Measurements from ENCODE around the gene CDC42EP4.
"Not testable (repeated sequence)": the region's sequence is repeated elsewhere in the genome, so short reads cannot be mapped to it uniquely, and the experiment has no call there.

The CDC42EP4 gene

GRCh38 chr17:73284354-73284753 is 27.4 kb downstream of the CDC42EP4 start:
- DNase-seq (ENCODE audit: insufficient read length, low spot score) = no peak
- no peak for FAIRE-seq

DNA sequence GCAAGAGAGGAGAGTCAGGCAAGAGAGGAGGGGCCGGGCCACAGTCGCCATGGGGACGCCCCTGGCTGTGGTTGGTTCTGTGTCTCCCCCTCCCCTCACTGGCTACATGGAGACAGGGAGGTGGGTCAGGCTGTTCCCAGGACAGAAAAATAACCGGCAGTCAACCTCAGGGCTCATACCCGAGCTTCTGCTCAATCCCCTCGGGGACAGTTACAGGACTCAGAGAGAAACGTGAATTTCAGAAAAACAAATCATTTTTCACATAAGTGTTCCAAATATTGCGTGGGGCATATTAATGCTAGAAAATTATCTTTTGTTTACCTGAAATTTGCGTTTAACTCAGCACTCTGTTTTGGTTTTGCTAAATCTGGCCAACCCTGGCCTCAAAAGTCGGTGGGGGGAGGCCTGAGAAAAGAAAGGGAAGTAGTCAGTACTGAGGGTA is 27.9 kb downstream of the CDC42EP4 start:
- FAIRE-seq = no peak
- DNase-seq (ENCODE audit: insufficient read length, low spot score) = no peak

- DNase-seq (ENCODE audit: insufficient read length, low spot score) = no peak
- FAIRE-seq = no peak
These were observed 28.6 kb downstream of the CDC42EP4 start for GRCh38 chr17:73283250-73283649.

- DNase-seq (ENCODE audit: insufficient read length, low spot score) (no peak), FAIRE-seq (no peak)
These were observed 29.2 kb downstream of the CDC42EP4 start for GRCh38 chr17:73282629-73283028.

DNA sequence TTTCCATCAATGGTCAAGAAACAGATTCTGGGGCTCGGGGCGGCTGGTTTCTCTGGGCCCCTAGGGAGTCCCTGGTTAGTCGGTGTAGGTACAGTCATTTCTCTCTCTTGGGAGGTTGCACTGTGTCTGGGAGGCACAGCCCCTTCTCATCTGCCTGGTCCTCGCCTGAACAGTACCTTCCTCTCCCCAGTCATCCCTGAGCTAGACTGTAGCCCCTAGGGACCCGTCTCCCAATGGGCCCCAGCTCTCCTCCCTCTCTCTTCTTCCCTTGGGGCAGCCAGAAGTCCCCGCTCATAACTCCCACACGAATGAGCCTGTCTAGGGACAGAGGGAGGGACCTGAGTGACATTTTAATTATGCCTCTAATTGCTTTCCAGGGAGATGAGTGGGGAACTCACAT is 29.9 kb downstream of the CDC42EP4 start:
- DNase-seq (ENCODE audit: insufficient read length, low spot score) (no peak), FAIRE-seq (no peak)

DNA sequence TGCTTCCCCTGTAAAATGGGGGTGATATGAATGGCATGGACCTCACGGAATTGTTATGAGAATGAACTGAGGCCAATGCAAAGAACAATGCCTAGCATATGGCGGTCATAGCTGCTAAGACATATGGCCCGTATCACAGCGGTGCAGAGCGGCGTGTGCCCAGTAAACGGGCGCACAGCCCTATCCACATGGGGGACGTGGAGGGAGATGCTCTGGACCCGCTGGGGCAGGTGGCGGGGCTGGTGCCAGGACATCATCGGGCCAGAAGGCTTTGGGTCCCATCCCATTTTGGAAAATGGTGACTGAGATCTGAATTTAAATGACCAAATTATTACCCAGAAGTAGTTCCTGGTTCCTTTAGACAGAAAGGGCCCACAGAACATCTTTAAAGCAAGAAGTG is 31.6 kb downstream of the CDC42EP4 start:
- FAIRE-seq (no peak), DNase-seq (ENCODE audit: insufficient read length, low spot score) (no peak)

GRCh38 chr17:73279704-73280103 is 32.1 kb downstream of the CDC42EP4 start:
- no peak for FAIRE-seq

GRCh38 chr17:73278465-73279453 is 33.0 kb downstream of the CDC42EP4 start:
- DNase-seq (ENCODE audit: insufficient read length, low spot score) (no peak), FAIRE-seq (peak; percentile 36)

More at GRCh38 chr17:73279704-73280103, 32.1 kb downstream of the CDC42EP4 start:
- DNase-seq (ENCODE audit: insufficient read length, low spot score) = no peak

GRCh38 chr17:73278049-73278464 is 33.7 kb downstream of the CDC42EP4 start:
- FAIRE-seq (no peak), DNase-seq (ENCODE audit: insufficient read length, low spot score) (no peak)

DNA sequence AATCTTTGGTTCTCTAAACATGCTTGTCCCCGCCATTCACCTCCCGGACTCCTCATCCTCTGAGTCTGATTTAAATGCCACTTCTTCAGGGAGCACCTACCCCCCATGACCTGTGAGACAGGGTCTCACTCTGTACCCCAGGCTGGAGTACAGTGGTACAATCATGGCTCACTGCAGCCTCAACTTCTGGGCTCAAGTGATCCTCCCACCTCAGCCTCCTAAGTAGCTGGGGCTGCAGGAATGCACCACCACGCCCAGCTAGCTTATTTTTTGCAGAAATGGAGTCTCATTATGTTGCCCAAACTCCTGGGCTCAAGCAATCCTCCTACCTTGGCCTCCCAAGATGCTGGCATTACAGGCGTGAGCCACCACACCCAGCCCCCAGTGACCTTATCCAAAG is 37.3 kb downstream of the CDC42EP4 start:
- no peak for FAIRE-seq
- no peak for DNase-seq (ENCODE audit: insufficient read length, low spot score)

DNA sequence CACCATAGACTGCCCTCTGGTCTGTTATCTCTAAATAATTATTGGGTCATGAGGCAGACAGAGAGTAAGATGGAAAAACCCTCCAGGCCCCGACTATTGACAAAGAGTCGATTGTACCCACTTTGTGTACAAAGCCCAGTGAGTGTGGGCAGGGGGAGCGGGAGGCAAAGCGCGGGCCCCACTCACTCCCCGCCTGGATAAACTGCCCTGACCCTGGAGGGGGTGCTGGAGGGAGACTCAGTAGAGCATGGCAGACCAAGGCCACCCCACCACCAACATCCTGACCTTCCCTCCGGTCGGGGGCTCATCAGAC is 38.9 kb downstream of the CDC42EP4 start:
- DNase-seq (ENCODE audit: insufficient read length, low spot score) (no peak), FAIRE-seq (no peak)

- DNase-seq (ENCODE audit: insufficient read length, low spot score) (no peak), FAIRE-seq (no peak)
These were observed 40.7 kb downstream of the CDC42EP4 start for GRCh38 chr17:73271072-73271471.

- DNase-seq (ENCODE audit: insufficient read length, low spot score) (no peak), FAIRE-seq (no peak)
These were observed 42.0 kb downstream of the CDC42EP4 start for GRCh38 chr17:73269791-73270190.

DNA sequence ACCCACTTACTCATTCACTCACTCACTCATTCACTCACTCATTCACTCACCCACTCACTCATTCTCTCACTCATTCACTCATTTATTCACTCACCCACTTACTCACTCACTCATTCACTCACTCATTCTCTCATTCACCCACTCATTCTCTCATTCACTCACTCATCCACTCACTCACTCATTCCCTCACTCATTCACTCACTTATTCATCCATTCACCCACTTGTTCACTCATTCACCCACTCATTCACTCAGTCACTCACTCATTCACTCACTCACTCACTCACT is 42.5 kb downstream of the CDC42EP4 start:
- FAIRE-seq (no peak), DNase-seq (ENCODE audit: insufficient read length, low spot score) (no peak)

GRCh38 chr17:73268582-73269328 is 43.0 kb downstream of the CDC42EP4 start:
- no peak for DNase-seq (ENCODE audit: insufficient read length, low spot score)
- FAIRE-seq = peak; percentile 78

- no peak for FAIRE-seq
- DNase-seq (ENCODE audit: insufficient read length, low spot score) = no peak
These were observed 43.9 kb downstream of the CDC42EP4 start for GRCh38 chr17:73267648-73268537.

DNA sequence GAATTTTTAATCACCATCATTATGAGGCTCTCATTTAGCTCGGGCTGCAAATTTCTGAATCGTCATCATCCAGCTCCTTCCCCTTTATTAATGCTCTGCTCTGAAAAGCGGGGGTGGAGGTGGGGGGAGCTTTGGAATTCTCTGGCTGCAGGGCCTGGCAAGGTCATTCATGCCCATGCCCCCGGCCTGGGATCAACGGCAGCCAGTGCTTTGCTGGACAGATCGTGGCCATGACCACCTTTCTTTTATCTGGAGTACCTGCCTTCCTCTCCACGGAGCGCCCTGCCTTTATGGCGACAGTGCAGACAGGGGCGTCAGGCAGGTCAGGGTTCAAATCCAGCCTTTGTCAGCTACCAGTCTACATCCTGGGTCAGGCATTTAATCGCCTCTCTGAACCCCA is 45.0 kb downstream of the CDC42EP4 start:
- no peak for DNase-seq (ENCODE audit: insufficient read length, low spot score)
- no peak for FAIRE-seq

DNA sequence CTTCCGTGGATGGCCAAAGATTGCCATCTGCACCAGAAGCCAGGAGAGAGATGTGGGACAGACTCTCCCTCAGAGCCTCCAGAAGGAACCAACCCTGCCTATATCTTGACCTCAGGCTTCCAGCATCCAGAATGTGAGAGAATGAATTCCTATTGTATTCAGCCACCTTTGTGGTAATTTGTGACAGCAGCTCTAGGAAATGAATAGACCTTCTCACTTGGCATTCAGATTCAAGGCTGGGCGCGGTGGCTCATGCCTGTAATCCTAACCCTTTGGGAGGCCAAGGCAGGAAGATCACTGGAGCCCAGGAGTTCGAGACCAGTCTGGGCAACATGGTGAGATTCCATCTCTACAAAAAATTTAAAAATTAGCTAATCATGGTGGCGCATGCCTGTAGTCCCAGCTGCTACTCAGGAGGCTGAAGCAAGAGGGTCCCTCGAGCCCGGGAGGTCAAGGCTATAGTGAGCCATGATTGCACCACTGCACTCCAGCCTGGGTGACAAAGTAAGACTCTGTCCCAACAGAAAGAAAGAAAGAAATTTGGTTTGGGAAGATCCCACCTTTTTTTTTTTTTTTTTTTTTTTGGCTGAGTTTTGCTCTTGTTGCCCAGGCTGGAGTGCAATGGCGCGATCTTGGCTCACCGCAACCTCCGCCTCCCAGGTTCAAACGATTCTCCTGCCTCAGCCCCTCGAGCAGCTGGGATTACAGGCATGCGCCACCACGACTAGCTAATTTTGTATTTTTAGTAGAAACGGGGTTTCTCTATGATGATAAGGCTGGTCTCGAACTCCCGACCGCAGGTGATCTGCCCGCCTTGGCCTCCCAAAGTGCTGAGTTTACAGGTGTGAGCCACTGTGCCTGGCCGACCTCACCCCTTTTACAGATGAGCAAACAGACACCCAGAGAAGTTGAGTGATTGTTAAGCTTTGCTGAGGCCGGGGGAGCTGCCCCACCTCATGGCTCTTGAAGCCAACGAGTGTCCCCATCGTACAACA is 45.9 kb downstream of the CDC42EP4 start:
- FAIRE-seq (no peak), DNase-seq (ENCODE audit: insufficient read length, low spot score) (no peak)

DNA sequence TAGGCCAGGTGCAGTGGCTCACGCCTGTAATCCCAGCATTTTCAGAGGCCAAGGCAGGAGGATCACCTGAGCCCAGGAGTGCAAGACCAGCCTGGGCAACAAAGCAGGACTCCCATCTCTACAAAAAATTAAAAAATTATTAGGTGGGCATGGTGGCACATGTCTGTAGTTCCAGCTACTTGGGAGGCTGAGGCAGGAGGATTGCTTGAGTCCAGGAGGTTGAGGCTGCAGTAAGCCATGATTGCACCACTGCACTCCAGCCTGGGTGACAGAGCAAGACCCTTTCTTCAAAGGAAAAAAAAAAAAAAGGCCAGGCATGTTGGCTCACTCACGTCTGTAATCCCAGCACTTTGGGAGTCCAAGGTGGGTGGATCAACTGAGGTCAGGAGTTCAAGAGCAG is 47.4 kb downstream of the CDC42EP4 start:
- DNase-seq (ENCODE audit: insufficient read length, low spot score); FAIRE-seq: not testable (repeated sequence)
